Tibial nerve (tissue), 4 donors: ENCODE results near the gene SHROOM2.

Experiments used
- CTCF ChIP-seq, 5 experiments: fragments of 200-600 bp in 3 of 5; fragments of 450-650 bp in 2 of 5; sonication (generic) in 3 of 5; IDR thresholded peaks; one replicate each; pipeline ENCODE4 v1.5.1; 2016 to 2019; ENCODE audit warnings: antibody characterized with exemption in 5 of 5, mild to moderate bottlenecking in 3 of 5, moderate library complexity in 2 of 5
- EP300 ChIP-seq, 2 donors: sonication (generic); formaldehyde crosslinking; IDR thresholded peaks; one replicate each; pipeline ENCODE4 v1.6.1; 2017; ENCODE audit warnings: antibody characterized with exemption in 2 of 2, mild to moderate bottlenecking in 1 of 2
- POLR2A ChIP-seq, 2 donors: fragments of 450-650 bp; IDR thresholded peaks; one replicate each; pipeline ENCODE4 v1.6.1; 2017; ENCODE audit warnings: antibody characterized with exemption in 2 of 2, mild to moderate bottlenecking in 2 of 2, moderate library complexity in 2 of 2

GRCh38 chrX:9825129-9825790, 39.0 kb downstream of the SHROOM2 start:
- no peak for TF ChIP-seq POLR2A (IDR thresholded peaks at IDR 0.05)
- no peak for TF ChIP-seq CTCF (IDR thresholded peaks at IDR 0.05)
- TF ChIP-seq EP300 (IDR thresholded peaks at IDR 0.05): no peak
